ENCODE results near the gene SUN5.

Gene SUN5

DNA sequence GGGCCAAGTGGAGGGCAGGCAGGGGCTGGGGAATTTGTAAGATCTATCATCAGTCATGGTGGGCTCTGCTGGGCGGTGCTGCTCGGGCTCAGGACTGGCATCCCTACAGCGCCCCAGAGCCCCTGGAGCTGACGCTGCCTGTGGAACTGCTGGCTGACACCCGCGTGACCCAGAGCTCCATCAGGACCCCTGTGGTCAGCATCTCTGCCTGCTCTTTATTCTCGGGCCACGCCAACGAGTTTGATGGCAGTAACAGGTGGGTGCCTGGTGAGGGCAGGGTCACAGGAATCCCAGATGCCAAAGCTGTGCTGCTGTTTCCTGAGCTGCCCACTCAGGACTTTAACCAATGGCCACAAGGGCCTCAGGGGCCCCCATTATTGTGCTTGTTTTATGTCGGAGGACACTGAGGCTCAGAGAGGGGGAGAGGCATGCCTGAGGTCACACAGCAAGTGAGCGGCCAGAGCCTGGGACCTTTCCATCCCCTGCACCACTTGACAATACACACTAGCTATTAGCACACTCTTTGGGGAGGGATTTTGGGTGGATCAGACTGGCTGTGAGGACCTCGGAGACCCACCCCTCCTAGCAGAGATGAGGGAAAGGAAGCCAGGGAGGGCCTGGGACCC, 9.6 kb upstream of the SUN5 start:
- no peak for DNase-seq

DNA sequence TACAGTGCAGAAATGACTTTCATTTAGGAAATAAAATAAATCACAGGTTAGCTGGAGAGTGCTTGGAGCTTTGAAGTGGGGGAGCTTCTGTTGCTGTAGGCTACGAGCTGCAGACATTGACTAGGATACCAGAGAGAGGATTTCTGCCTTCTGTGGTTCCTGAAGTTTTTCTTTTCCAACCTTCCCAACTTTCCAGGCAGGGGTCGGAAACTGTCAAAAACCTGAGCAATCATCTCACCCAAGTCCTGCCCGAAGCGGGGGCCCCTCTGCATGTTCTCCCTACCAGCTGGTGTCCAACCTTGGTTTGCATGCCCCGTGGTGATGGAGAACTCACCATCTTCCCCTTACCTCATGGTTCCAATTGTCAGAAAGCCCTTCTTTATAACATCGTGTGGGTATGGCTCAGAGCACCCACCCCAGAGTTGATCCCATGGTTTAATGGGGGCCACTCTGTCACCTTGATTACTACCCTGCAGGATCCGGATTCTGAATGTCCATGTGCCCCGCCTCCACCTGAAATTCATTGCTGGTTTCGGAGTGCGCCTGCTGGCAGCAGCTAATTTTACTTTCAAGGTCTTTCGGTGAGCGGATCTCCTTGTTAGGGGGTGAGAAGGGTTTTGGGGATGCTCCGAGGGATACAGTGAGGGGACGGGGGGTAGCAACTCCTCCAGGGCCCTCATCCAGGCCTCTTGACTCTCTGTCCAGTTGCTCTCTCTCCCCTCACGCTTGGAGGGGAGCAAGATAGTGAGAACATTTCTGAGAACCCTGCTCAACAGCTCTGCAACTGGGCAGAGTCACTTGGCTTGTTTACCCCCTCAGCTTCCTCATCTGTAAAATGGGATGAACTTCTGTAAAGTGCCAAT, 8.3 kb upstream of the SUN5 start:
- DNase-seq, result no peak

DNA sequence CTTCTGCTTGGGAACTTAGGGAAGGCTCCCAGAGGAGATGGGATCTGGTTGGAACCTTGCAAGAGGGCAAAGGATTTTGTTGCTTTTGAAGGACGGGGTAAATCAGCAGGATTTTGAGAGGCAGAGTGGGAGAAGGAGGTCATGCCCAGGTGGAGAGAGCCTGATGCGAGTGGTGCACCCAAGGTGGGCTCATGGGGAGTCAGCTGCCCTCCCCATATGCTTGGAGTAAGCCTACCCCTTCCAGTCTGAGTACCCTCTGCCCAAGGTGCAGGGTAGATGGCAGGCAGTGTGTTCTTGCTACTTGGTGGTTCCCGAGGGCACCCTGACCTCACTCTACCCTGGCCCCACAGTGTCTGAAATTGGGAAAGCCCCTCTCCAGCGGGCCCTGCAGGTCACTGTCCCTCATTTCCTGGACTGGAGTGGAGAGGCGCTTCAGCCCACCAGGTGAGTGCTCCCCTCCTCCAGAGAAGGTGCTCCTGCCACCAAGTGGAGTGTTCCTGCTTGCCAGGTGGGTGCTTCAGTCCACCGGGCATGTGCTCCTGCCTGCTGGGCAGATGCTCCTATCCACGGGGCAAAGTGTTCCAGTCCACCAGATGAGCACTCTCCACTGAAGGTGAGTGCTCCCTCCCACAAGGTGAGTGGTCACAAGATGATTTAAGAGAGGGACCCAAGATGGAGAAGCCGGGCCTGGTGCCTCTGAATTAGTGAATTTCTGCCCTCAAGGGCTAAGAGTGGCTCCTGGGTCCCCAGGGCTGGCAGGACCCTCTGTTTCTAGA, 6.6 kb upstream of the SUN5 start:
- DNase-seq, result no peak

DNA sequence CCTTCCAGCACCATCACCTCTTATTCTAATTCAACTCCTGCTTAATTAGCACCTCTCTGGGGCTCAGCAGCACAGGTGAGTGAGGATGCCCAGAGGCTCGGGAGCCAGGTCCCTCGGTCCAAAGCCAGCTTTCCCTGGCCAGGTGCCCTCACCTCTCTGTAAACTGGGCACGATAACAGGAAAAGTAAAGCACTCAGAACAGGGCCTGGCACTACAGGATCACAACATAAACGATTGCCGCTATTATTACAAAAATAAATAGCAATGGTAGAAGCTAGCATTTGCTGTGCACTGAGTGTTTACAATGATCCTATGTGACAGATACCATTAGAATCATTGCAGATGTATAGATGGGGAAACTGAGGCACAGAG, 5.9 kb upstream of the SUN5 start:
- no peak for DNase-seq

DNA sequence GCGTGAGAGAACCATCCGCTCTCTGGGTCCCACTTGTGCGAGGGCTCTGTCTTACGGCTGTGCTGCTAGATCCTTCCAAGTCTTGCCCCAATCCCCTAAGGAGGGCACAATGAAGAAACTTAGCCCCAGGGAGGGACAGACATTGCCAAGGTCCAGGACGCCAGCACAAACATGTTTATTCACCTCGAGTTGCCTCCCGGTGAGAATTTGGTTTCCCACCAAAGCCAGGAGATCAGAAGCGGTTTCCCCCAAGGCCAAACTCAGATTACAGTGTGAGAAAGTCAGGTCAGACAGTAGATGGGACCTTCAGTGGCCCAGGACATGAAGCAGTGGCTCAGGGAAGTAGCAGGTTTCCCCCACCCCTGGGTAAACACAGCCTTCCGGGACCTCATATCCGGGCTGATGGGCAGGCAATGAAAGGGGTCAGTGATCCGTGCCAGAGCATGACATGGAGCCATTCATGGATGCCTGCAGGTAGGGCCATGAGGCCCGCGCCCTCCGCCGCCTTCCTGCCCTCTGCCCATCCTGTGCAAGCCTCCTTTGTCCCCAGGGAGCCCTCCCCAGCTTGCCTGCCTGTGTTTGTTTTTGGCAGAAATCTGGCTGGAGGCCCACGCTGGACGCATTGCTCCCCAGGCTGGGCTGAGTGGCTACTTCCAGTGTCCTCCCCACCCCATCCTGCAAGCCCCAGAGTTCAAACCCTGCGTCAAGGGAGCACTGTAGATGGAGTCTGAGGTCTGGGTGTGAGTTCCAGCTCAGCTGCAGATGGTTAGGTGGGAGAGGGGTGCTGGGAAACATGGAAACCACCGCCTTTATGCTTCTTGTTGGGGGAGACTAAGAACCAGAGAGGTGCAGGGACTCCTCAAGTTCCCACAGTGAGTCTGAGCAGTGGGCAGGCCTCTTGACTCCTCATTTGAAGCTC, 5.2 kb upstream of the SUN5 start:
- DNase-seq, result no peak

DNA sequence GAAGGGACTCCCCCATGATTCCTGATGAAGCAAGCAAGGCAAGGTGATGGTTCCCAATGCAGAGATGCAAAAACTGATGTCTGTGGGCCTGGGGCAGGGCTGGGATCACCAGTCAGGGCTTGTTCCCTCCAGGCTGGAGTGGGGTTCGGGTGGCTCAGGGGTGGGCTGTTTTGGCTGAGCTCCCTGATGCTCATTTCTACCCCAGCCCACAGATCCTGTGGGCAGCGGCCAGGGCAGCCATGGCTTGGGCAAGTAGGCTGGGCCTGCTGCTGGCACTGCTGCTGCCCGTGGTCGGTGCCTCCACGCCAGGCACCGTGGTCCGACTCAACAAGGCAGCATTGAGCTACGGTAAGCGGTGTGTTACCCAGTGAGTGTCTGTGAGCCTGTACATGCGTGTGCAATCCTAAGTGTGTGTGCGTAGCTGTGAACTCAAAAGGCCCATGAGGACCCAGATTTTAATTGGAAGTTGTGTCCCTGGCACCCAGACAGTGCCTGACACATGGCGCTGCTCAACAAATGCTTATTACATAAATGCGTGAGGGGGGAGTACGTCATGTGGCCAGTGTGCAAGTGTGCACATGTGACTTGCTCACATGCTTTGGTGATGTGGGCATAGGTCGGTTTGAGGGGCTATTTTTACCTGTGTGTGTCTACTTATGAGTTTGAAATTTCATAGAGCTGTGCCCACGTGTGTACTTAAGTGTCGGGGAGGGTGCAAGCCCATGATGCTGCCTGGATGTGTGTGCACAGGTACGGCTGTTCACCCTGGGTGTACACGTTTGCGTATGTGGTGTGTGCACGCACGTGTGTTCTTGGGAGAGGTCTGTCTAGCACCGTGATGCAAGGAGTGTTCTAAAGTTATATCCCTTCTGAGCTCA, 4.3 kb upstream of the SUN5 start:
- no peak for DNase-seq

DNA sequence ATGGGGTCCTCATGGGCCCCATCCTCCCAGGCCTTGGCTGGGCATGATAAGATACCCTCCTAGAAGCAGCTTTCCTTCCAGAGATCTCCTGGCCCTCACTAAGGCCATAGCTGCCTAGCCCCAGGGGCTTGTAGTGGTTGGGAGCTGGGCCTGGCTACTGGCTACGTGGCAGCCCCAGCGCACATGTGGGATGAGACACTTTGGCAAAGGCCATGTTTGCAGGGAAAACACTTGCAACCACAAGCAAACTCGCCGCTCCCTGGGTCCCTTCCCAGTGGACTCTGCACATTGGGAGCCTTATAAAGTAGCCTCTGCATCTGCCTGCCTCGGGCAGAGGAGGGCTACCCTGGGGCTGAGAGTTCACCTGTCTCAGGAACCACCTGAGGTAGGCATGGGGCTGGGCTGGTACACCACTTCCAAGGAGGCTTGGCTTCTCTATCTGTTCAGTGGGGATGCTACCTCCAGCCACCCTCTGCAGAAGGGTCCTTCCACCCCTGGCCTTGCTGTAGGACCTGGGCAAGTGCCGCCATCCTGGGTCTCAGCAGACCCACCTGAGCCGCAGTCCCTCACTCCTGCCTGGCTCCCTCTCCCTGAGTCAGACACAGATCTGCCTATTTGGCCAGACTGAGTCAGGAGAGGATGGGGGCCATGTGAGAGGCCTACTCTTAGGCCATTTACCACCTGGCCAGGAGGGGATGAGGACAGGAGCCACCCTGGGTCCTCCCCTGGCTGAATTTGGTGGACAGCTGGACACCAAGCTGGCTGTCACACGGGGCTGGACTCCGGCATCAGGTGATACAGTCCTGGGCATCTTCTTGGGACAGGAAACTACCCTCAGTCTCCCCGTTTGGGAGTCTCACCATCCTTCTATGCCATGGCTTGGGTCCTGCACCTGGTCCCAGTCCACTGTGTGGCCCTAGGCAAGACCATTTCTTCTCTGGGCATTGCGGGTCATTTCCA, 3.4 kb upstream of the SUN5 start, which contains the start of gene BPIFB2:
Gene BPIFB2 (plus strand): TSS at position 329 of the 960 bp plus-strand sequence. CDS start 871 bp downstream, outside the sequence.
- DNase-seq, result no peak

DNA sequence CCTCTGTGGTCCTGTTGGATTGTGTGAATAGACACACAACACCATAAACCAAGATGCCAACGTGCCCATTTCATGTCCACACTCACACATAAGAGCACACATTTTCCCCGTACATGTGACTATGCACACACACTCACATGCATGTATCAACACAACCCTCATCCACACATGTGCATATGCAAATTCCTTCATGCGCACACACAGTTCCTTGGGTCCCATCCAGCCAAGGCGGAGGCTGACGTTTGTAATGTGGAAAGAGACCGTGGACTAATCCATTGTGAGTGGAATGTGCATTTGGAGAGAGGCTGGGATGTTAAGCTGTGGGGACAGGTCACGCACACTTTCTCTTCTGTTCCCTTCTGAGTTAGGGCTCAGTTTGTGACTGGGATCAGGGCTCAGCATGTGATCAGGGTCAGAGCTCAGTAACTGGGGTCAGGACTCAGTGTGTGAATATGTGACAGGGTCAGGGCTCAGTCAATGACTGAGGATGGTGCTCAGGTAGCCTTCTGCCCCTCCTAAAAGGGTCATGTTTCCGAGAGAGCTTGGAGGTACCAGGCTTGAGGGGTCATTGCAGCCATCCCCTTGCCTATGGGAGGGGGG, 2.6 kb upstream of the SUN5 start:
- DNase-seq, result no peak

DNA sequence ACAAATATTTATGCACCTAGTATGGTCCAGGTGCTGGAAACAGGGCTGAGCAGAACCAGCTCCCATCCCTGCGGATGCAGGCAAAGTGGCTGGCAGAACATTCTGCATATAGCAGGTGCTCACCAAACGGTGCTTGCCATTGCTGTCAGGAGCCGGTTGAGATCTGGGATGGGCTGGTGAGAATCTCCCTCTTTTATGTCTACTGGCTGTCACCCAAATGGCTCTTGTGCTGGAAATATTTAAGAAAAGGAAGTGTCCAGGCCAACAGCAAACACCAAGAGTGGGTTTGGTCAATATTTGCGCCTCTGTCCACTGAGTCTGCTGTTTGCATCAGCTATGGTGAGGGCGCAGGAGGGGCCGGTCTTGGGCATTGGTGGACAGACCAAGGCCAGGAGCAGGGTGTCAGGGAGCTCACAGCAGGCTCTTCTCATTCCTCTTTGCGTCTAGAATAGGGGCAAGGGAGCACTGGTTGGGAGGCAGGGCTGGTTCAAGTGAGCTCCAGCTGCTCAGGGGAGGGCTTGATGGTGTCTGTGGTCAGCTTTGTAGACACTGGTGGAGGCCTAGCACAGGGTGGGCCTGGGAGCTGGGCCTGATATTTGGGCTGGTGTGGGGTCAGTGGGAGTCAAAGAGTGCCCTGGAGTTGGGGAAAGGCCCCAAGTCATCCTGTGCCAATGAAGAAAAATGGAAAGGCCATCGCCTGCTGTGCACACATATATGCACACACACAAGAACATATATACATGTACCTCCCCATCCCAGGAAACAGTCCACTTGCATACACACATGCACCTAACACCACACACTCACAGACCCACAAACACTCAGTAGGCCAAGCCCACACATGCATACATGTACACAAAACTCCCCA, 1.9 kb upstream of the SUN5 start:
- DNase-seq, result no peak

DNA sequence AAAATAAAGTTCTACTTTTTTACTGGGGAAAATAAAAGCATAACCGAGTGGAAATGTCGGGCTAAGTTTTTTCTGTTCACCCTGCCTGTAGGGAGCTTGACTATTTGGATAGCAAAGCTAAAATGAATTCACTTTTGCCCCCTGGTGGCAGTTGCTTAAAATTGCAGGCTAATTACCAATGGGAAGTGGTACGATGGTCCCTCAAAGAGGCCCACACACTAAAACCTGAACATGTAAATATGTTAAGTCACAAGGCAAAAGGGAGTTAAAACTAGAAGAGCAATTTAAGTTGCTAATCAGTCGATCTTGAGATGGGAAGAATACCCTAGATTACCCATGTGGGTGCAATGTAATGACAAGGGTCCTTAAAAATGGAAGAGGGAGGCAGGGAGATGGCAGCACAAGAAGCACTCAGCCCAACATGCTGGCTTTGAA, 916 bp upstream of the SUN5 start:
- DNase-seq, result no peak

DNA sequence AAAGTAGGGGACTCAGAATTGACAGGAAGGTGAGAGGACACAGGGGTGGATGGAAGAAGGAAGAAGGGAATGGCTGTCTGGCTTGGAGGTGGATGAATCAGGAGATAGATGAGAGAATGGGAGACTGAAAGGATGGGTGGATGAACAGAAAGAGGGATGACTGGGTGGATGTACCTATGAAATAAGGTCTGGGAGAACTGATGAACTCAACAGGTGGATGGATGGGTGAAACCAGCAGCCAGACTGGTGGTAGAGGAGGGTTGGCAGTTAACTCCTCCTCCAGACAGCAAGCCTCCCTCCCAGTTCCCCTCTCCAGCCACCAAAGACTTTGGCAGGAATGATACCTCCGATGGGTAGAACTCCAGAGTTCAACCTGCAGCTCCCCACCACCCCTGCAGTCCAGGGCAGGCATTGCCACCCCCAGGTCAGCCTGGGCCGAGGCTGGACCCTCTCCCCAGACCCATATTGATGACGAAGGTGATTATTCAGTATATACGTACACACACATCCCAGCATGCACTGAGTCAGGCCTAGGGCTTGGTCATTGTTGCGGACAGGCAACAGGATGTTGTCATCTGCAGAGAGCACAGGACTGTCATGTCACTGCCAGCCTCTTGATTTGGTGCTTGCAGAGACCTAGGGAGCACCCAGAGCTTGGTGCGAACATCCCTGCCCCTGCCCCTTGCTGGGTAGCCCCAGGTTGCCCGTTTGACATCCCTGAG, 2.0 kb downstream of the SUN5 start:
- DNase-seq, result no peak

DNA sequence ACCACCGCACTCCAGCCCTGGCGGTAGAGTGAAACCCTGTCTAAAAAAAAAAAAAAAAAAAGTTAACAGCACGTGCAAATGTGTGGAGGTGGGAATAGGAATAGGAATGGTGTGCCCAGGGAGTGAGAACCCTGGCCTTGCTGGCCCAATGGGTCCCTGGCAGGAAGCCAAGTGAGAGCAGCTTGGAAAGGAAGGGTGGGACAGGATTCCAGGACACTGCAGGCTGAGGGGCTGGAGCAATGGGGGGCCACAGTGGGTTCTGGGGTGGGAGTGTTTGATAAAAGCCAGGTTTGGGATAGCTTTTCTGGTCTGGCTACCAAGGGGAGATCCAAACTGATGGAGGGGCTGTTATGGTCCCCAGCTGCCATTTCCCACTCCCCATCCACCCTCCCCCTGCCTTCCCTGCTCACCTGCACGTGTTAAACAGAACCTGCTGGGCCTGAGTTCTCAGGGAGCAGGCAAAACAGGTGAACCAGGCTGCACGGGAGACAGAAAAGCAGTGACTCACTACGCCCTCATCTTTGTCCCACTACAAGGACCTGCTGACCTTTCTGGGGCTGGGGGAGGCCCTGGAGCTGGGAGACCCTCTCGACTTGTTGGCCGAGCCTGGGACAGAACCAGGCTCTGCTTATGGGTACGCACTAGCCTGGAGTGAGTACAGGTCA, 3.3 kb downstream of the SUN5 start:
- DNase-seq, result peak; percentile 68

DNA sequence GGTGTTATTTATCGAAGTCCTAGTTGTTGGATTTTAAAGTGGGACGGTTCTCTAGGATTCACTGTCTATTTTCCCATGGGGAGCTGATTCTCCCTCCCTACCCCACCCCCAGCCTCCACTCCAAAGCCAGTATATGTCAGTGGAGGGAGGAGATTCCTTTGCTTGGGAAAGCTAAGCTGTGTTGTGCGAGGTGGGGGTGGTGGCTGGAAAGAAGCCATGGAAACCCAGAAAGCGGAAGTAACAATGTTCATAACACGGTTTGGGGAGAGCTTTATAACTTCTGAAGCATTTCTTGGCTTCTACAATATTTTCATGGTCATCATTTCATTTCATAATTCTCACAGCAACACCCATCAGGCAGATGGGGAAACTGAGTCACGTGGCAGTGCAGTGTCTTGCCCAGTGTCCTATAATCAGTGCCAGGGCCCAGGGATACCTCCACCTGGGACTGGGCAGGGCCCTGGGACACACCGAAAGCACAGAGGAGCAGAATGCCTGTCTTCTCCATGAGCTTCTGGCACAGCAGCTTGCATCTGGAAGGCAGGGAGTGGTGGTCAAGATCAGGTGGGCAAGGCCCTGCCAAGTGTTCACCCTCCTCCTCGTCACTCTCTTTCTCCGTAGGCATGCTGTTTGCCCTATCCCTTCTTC, 4.5 kb downstream of the SUN5 start:
- no peak for DNase-seq

DNA sequence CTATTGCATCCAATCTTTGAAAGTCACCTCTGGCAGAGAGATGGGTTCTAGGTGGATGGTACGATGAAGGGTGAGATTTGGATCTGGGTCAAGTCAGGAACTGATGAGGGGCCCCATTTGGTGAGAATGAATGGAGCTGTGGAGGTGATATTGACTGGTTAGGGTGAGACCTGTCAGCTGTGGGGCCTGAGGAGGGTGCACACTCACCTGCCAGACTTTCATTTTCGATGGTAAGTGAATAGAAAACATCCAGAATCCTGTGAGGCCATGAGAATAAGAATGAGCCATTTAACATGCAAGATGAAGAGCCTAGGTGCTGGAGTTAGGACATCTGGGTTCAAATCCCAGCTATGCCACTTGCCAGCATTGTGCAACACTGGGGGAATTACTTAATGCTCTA, 6.8 kb downstream of the SUN5 start:
- DNase-seq, result no peak

DNA sequence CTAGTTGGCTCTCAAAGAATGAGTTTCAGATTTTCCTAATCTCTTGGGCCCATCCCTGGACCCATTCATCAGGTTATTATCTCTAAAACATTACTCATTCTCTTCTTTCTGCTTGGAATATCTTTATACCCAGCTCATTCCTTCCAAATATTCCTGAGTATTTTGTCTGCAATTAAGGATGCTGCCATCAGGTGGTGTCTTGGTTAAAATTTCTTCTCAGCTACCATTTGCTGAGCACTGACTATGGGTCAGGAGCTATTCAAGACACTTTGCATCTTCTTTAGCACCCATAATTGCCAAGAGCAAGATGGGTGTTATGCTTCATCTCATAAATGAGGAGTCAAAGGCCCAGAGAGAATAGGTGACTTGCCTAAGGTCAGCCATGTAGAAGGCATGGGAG, 8.4 kb downstream of the SUN5 start:
- DNase-seq, result no peak

DNA sequence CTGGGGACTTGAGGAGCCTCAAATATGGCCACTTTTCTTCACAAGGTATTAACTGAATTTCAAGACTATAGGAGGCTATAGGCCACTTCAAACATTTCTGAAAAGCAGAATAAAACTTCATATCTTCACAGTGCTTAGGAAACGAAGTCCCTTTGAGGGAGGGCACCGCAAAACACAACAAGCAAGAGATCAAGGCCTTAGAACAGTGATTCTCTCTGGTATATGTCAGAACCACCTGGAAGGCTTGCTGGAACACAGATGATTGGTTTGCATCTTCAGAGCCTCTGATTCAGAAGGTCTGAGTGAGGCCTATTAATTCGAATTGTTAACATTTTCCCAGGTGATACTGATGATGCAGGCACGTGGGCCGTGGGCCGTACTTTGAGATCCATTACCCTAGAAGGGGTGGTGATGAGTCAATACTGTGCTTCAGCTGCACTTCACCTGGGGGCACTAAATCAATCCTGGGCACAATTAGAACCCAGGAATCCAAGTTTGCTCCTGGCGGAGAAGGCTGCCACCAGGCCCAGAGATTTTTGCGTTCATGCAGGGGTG, 10.7 kb downstream of the SUN5 start:
- DNase-seq, result no peak

Data from islet precursor cell (in vitro differentiated cells).